Transverse colon (tissue), 3 donors: ENCODE measurements around the gene CFAP54.

ENCODE experiments used
- CTCF ChIP-seq, 5 experiments: fragments of 200-600 bp in 3 of 5; fragments of 450-650 bp in 2 of 5; sonication (generic) in 3 of 5; IDR thresholded peaks; 1 replicate in 2 of 5; 2 replicates in 3 of 5; pipeline ENCODE4 v1.5.1; 2016 to 2017; ENCODE audit warnings: antibody characterized with exemption in 5 of 5, inconsistent platforms in 3 of 5, mild to moderate bottlenecking in 2 of 5, moderate library complexity in 1 of 5
- POLR2A ChIP-seq: fragments of 450-650 bp; IDR thresholded peaks from one replicate; pipeline ENCODE4 v1.6.1; 2016; ENCODE audit warnings: antibody characterized with exemption, mild to moderate bottlenecking, moderate library complexity

DNA sequence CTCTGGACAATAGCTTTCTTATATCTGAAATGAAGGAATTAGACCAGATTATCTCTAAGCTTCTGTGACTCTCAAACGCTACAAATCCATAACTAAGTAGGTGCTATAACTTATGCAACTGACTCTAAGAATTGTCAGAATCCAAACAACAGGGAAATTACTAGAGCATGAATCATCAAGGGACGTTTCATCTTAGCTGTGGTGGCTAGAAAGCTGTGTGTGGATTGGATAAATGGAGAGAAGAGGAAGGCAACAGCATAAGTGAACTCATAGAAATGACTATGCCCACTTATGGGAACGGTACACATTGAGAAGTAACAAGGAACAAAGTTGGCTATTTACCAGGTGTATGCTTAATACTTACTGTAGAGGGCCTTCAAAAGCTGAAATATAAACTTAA is 321.7 kb downstream of the CFAP54 start:
- no peak for TF ChIP-seq CTCF (IDR thresholded peaks at IDR 0.05)
- TF ChIP-seq POLR2A: no peak
